B cell (primary cell): ENCODE data around the gene BTG1. TPM values are rescaled to one million over a fixed set of nuclear protein-coding genes. Genes with fewer than 3 reads are reported as not detected.

Experiments used
- ATAC-seq: fragments of 200-7000 bp; cut with Tn5 transposase; one replicate; pipeline ENCODE4 v1.10.0; 2021; ENCODE audit warnings: low read depth, mild to moderate bottlenecking, moderate number of reproducible peaks, moderate library complexity
- CTCF ChIA-PET: fragments of 350-600 bp; sonication (Branson Sonifier 250); formaldehyde crosslinking; loops from one replicate; lab custom pipeline; 2021; ENCODE audit warnings: antibody characterized with exemption, inconsistent platforms; lab: Charles Lee
- POLR2A ChIA-PET: fragments of 350-600 bp; sonication (Branson Sonifier 250); formaldehyde crosslinking; loops from one replicate; lab custom pipeline; 2021; ENCODE audit warnings: antibody characterized with exemption; lab: Charles Lee
- DNase-seq: peaks from one replicate; pipeline ENCODE4 v3.0.0; 2013
- H2AFZ ChIP-seq: 2 replicates; pipeline ENCODE4 v1.6.1; 2012; ENCODE audit warnings: mild to moderate bottlenecking, low read depth, low read length; ENCODE audit not compliant: insufficient read depth, poor library complexity, severe bottlenecking
- H3K27ac ChIP-seq, 2 donors: 1 replicate in 1 of 2; 2 replicates in 1 of 2; pipeline ENCODE4 v1.5.1; 2012 to 2013; ENCODE audit warnings: low read length in 2 of 2, mild to moderate bottlenecking in 2 of 2, moderate library complexity in 1 of 2
- H3K27me3 ChIP-seq, 4 experiments: fragments of 200-600 bp in 1 of 4; sonication (generic) in 1 of 4; replicated peaks in 1 of 4; 1 replicate in 2 of 4; 2 replicates in 2 of 4; pipeline versions ENCODE4 v1.6.1 to v1.7.0; 2013 to 2016; ENCODE audit warnings: low read length in 3 of 4, mild to moderate bottlenecking in 2 of 4, mixed read lengths in 1 of 4, moderate library complexity in 1 of 4; ENCODE audit not compliant: insufficient read depth in 4 of 4, control insufficient read depth in 3 of 4; ENCODE audit errors: control extremely low read depth in 1 of 4
- H3K36me3 ChIP-seq, 2 experiments: replicated peaks in 1 of 2; 1 replicate in 1 of 2; 2 replicates in 1 of 2; pipeline versions ENCODE4 v1.6.1 to v1.7.1; 2013; ENCODE audit warnings: low read length in 1 of 2; ENCODE audit not compliant: insufficient read depth in 2 of 2, control insufficient read depth in 1 of 2; ENCODE audit errors: control extremely low read depth in 1 of 2, extremely low read depth in 1 of 2
- H3K4me1 ChIP-seq, 2 donors: fragments of 200-600 bp in 1 of 2; sonication (generic) in 1 of 2; 1 replicate in 1 of 2; 2 replicates in 1 of 2; pipeline versions ENCODE4 v1.5.1 to v1.6.1; 2013 to 2017; ENCODE audit warnings: low read length in 2 of 2; ENCODE audit not compliant: control insufficient read depth in 2 of 2, insufficient read depth in 2 of 2
- H3K4me2 ChIP-seq: replicated peaks from 2 replicates; pipeline ENCODE3; 2012; ENCODE audit warnings: mild to moderate bottlenecking, low read depth, low read length; ENCODE audit not compliant: poor library complexity, severe bottlenecking
- H3K4me3 ChIP-seq, 5 experiments: fragments of 200-600 bp in 1 of 5; sonication (generic) in 1 of 5; 1 replicate in 3 of 5; 2 replicates in 2 of 5; pipeline versions ENCODE4 v1.5.1 to v1.7.0; 2011 to 2016; ENCODE audit warnings: low read length in 4 of 5, mild to moderate bottlenecking in 4 of 5, low read depth in 2 of 5, control low read depth in 1 of 5, moderate library complexity in 1 of 5; ENCODE audit not compliant: insufficient read depth in 1 of 5; ENCODE audit errors: control extremely low read depth in 1 of 5, extremely low read depth in 1 of 5
- H3K79me2 ChIP-seq: fragments of 200-600 bp; sonication (generic); one replicate; pipeline ENCODE4 v1.6.0; 2016; ENCODE audit warnings: low read length; ENCODE audit not compliant: control insufficient read depth, insufficient read depth
- H3K9ac ChIP-seq: fragments of 200-600 bp; sonication (generic); 2 replicates; pipeline ENCODE4 v1.6.1; 2017; ENCODE audit warnings: mild to moderate bottlenecking, low read length, moderate library complexity
- H3K9me3 ChIP-seq, 3 donors: one replicate each; pipeline versions ENCODE4 v1.6.1 to v1.7.1; 2013; ENCODE audit warnings: low read length in 2 of 3; ENCODE audit not compliant: control insufficient read depth in 2 of 3, insufficient read depth in 1 of 3; ENCODE audit errors: control extremely low read depth in 1 of 3
- H4K20me1 ChIP-seq: 2 replicates; pipeline ENCODE4 v1.6.0; 2012; ENCODE audit warnings: mild to moderate bottlenecking, low read length; ENCODE audit not compliant: insufficient read depth, control insufficient read depth, poor library complexity, severe bottlenecking
- H3K27ac Mint-ChIP-seq: one replicate; pipeline ENCODE4 v1.8.0; 2021; ENCODE audit warnings: mixed read lengths
- H3K27me3 Mint-ChIP-seq: one replicate; pipeline ENCODE4 v1.8.0; 2021; ENCODE audit warnings: mixed read lengths
- H3K4me1 Mint-ChIP-seq: one replicate; pipeline ENCODE4 v1.8.0; 2021; ENCODE audit warnings: mixed read lengths
- H3K4me3 Mint-ChIP-seq: one replicate; pipeline ENCODE4 v1.8.0; 2021; ENCODE audit warnings: mixed read lengths
- H3K9me3 Mint-ChIP-seq: one replicate; pipeline ENCODE4 v1.8.0; 2022; ENCODE audit warnings: mixed read lengths; ENCODE audit not compliant: insufficient read depth
- EZH2 ChIP-seq: IDR thresholded peaks from 2 replicates; pipeline ENCODE4 v1.6.1; 2012; ENCODE audit warnings: borderline replicate concordance, low read depth, mild to moderate bottlenecking, moderate library complexity, low read length; ENCODE audit not compliant: insufficient read depth, poor library complexity, severe bottlenecking
- WGBS: methylation state at CpG from one replicate; pipeline ENCODE4 v1.1.5; 2013; ENCODE audit warnings: missing lambda C conversion rate; ENCODE audit not compliant: insufficient coverage; 5-methylcytosine and 5-hydroxymethylcytosine counted together
- intact Hi-C: fragments of 100-400 bp; cut with micrococcal nuclease; formaldehyde crosslinking; loops from one replicate; pipeline ENCODE4 v1.10.0; 2022
- polyA plus RNA-seq: library from polyadenylated mRNA; depleted of rRNA; stranded (reverse); fragments of >200 nt; gene quantifications from 2 replicates; pipeline ENCODE4 v1.2.3, GENCODE V29; 2012
- total RNA-seq, 2 donors: library from RNA; stranded (reverse); fragments of 120-200 nt in 1 of 2; gene quantifications; 1 replicate in 1 of 2; 2 replicates in 1 of 2; pipeline versions ENCODE4 v1.2.3 to v1.2.4, GENCODE V29; 2013 to 2022
- TF ChIP-seq, protein P1 (sequence below): fragments of 200-600 bp; IDR thresholded peaks from one replicate; pipeline ENCODE4 v1.8.0; 2022; ENCODE audit warnings: antibody characterized with exemption, mild to moderate bottlenecking

Gene BTG1
- total and polyA plus RNA-seq, 2 donors (not counting 1 experiment from before 2014, with no cell fraction given) = 322 to 733 TPM

DNA sequence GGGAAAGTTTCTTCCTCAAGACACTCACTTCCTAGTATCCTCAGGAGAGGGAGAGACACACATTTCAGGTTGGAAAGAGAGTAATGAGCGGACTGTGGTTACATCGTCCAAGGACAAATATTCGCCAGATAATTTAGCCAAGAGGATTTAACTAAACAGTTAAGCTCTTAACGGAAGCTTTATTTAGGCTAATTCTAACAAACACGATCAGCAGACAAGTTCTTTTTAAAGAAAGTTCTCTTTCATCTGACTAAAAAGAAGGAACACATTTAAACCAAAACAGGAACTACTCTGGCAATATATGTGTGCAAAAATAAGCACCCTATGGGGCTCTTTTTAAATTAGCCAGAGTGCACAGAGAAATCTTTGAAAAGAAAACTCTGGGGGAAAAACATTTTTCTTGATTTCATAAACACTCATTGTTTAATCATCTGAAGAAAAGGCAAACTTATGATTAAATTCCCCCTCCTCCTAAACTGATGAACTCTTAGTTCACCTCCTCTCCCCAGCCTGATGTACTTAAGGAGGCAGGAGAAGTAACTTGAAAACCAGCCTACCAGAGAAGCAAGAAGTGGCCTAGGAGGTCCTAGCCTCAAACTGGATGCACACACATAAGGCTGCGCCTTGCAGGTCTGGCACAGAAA is 13.3 kb upstream of the BTG1 start:
- Histone ChIP-seq H3K4me1 (peaks cover 79 to 82% of the 10 kb centered on the region in 2 donors), H3K4me3 (peak overlapping the region; percentile 9 to 55 (median 41)), H3K9ac (peak overlapping the region; percentile 63), H3K9me3 (peaks cover 0 to 3% (median 0%) of the 10 kb centered on the region in 3 donors), H3K4me2 (peak overlapping the region; percentile 76), H2AFZ (peak overlapping the region; percentile 67), H3K27ac (peak overlapping the region; percentile 87 to 89), H3K36me3 (no peaks in the 10 kb centered on the region), H4K20me1 (no peaks in the 10 kb centered on the region), H3K27me3 (no peaks in the 10 kb centered on the region), H3K79me2 (peaks cover 47% of the 10 kb centered on the region)
- DNase-seq (peak; percentile 67), ATAC-seq (peak; percentile 69)
- intact Hi-C loops = loop anchor here (5.0 kb wide), 1 partner anchor 33 kb away; no protein-coding TSS in a partner anchor
- Mint-ChIP-seq H3K27ac (peak overlapping the region; percentile 88), H3K9me3 (no peaks in the 10 kb centered on the region), H3K4me3 (peak overlapping the region; percentile 81), H3K4me1 (peaks cover 87% of the 10 kb centered on the region), H3K27me3 (no peaks in the 10 kb centered on the region)
- WGBS = no CpG with 5 or more reads among the region's 6 CpGs
- ChIA-PET CTCF (interaction anchor here (0.6 to 3.3 kb wide), 4 partner anchors 9 to 412 kb away, joined by 3 to 13 read pairs (median 4); no protein-coding TSS in a partner anchor), POLR2A (interaction anchor here (0.6 to 2.7 kb wide), 7 partner anchors 8 to 18 kb away, joined by 3 to 16 read pairs (median 4); partner anchors contain the start of gene BTG1)
- TF ChIP-seq EZH2 = no peak
- TF ChIP-seq, protein P1, sequence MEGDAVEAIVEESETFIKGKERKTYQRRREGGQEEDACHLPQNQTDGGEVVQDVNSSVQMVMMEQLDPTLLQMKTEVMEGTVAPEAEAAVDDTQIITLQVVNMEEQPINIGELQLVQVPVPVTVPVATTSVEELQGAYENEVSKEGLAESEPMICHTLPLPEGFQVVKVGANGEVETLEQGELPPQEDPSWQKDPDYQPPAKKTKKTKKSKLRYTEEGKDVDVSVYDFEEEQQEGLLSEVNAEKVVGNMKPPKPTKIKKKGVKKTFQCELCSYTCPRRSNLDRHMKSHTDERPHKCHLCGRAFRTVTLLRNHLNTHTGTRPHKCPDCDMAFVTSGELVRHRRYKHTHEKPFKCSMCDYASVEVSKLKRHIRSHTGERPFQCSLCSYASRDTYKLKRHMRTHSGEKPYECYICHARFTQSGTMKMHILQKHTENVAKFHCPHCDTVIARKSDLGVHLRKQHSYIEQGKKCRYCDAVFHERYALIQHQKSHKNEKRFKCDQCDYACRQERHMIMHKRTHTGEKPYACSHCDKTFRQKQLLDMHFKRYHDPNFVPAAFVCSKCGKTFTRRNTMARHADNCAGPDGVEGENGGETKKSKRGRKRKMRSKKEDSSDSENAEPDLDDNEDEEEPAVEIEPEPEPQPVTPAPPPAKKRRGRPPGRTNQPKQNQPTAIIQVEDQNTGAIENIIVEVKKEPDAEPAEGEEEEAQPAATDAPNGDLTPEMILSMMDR = no peak
